ENCODE measurements around the gene CHGA. TPM values are rescaled to one million over a fixed set of nuclear protein-coding genes. Genes with fewer than 3 reads are reported as not detected.

The CHGA gene
- total and polyA plus RNA-seq, 2 of the 8 experiments (the other 6 are each of a cell fraction or from before 2014, with no cell fraction given), result 17.5 to 28.2 TPM

- no peak overlapping the region for H3K4ac ChIP-seq (replicated peaks; ENCODE audit: insufficient read length, low read depth, low read length)
- no peaks in the 10 kb centered on the region for H4K20me1 ChIP-seq (replicated peaks in 1 of 2; ENCODE audit: control insufficient read depth in 1 of 2, insufficient read depth in 2 of 2, low read length in 2 of 2)
- H4K8ac ChIP-seq (ENCODE audit: extremely low read depth, insufficient read depth, low read length), result no peak overlapping the region
- no peak overlapping the region for H2AFZ ChIP-seq (ENCODE audit: low read length)
- POLR2A ChIA-PET (ENCODE audit: partially characterized antibody), result no interaction called here
- H3K4me2 ChIP-seq (ENCODE audit: insufficient read depth in 1 of 2, low read depth in 2 of 2, low read length in 2 of 2), result no peak overlapping the region
- H2BK12ac ChIP-seq (ENCODE audit: low read depth, low read length), result no peak overlapping the region
- H2BK15ac ChIP-seq (ENCODE audit: low read length), result no peak overlapping the region
- H3K18ac ChIP-seq (ENCODE audit: extremely low read depth, low read length), result no peak overlapping the region
- FAIRE-seq (no peak), DNase-seq (ENCODE audit: low read depth in 1 of 2, low spot score in 2 of 2) (no peak)
- no peak overlapping the region for H3K56ac ChIP-seq (replicated peaks; ENCODE audit: insufficient read length, low read depth, low read length)
- no peak overlapping the region for H3K27ac ChIP-seq (ENCODE audit: low read depth, low read length)
- no peak overlapping the region for H2BK120ac ChIP-seq (replicated peaks; ENCODE audit: low read depth, low read length)
- no peak overlapping the region for H3K23ac ChIP-seq (ENCODE audit: insufficient read length)
- no peaks in the 10 kb centered on the region for H3K79me2 ChIP-seq (ENCODE audit: control insufficient read depth in 1 of 2, insufficient read depth in 2 of 2, low read length in 2 of 2)
- H3K23me2 ChIP-seq (ENCODE audit: low read depth, low read length), result peaks cover 5% of the 10 kb centered on the region; the same call in 1 of the 2 replicates
- no peak overlapping the region for H3K4me3 ChIP-seq (ENCODE audit: extremely low read depth in 1 of 4, insufficient read depth in 2 of 4, low read depth in 3 of 4, low read length in 4 of 4)
- H4K5ac ChIP-seq (ENCODE audit: insufficient read length, low read depth, low read length), result no peak overlapping the region
- H3K14ac ChIP-seq (ENCODE audit: insufficient read length), result no peak overlapping the region
- H3K36me3 ChIP-seq (ENCODE audit: control insufficient read depth in 2 of 4, insufficient read depth in 4 of 4, low read length in 3 of 4), result no peaks in the 10 kb centered on the region
- H2BK20ac ChIP-seq (ENCODE audit: low read length), result no peak overlapping the region
- no peak overlapping the region for H2BK5ac ChIP-seq (ENCODE audit: low read depth, low read length)
- no peak overlapping the region for H4K91ac ChIP-seq (replicated peaks; ENCODE audit: insufficient read length, low read length)
- no peak overlapping the region for H3K9ac ChIP-seq (replicated peaks in 1 of 4; ENCODE audit: extremely low read depth in 1 of 4, low read depth in 3 of 4, low read length in 3 of 4)
- H3K9me3 ChIP-seq (ENCODE audit: insufficient read depth in 2 of 2, low read depth in 1 of 2, low read length in 1 of 2), result no peaks in the 10 kb centered on the region
- CTCF ChIA-PET (ENCODE audit: partially characterized antibody), result interaction anchor here (0.7 to 1.5 kb wide), 2 partner anchors 8 to 53 kb away, joined by 3 to 7 read pairs; no protein-coding TSS in a partner anchor
- H3K79me1 ChIP-seq (ENCODE audit: low read depth, low read length), result no peaks in the 10 kb centered on the region
- H3K4me1 ChIP-seq (replicated peaks in 1 of 4; ENCODE audit: control insufficient read depth in 3 of 4, insufficient read depth in 4 of 4, low read length in 3 of 4), result no peaks in the 10 kb centered on the region; a peak in 1 of 7 replicates
- no peak overlapping the region for H2AK5ac ChIP-seq (ENCODE audit: low read depth, low read length)
- TF ChIP-seq SRF (IDR thresholded peaks at IDR 0.05; ENCODE audit: low read depth, low read length) (no peak), GABPA (IDR thresholded peaks at IDR 0.05; ENCODE audit: borderline replicate concordance, insufficient read depth, low read length) (no peak), RXRA (IDR thresholded peaks at IDR 0.05; ENCODE audit: insufficient read depth, low read depth, low read length) (no peak), ATF2 (IDR thresholded peaks at IDR 0.05; ENCODE audit: low read length) (no peak), KDM4A (IDR thresholded peaks at IDR 0.05; ENCODE audit: low read depth, low read length, severe bottlenecking) (no peak), CBX8 (IDR thresholded peaks at IDR 0.05; ENCODE audit: borderline replicate concordance, low read depth, low read length) (no peak), MAX (IDR thresholded peaks at IDR 0.05) (no peak), ZNF274 (IDR thresholded peaks at IDR 0.05; ENCODE audit: borderline replicate concordance, extremely low read depth, low read length) (no peak), SIRT6 (IDR thresholded peaks at IDR 0.05; ENCODE audit: low read length) (no peak)
- no peaks in the 10 kb centered on the region; a peak in 3 of 7 replicates for H3K27me3 ChIP-seq (replicated peaks in 1 of 4; ENCODE audit: control insufficient read depth in 3 of 4, extremely low read depth in 1 of 4, insufficient read depth in 3 of 4, low read length in 3 of 4)
Measured at GRCh38 chr14:92888896-92889295, 34.1 kb upstream of the CHGA start.

Measured in H1 (cell line).